Suppressor macrophage treated with lipopolysaccharide for 1 hour (primary cell): ENCODE measurements around the gene PTHLH.
A peak's percentile ranks its signal among the peaks of the same experiment; 100 is the strongest.

Experiments used
- DNase-seq, 3 donors: peaks; one replicate each; pipeline ENCODE4 v3.0.0-alpha.2; 2020 to 2022

Gene PTHLH

DNA sequence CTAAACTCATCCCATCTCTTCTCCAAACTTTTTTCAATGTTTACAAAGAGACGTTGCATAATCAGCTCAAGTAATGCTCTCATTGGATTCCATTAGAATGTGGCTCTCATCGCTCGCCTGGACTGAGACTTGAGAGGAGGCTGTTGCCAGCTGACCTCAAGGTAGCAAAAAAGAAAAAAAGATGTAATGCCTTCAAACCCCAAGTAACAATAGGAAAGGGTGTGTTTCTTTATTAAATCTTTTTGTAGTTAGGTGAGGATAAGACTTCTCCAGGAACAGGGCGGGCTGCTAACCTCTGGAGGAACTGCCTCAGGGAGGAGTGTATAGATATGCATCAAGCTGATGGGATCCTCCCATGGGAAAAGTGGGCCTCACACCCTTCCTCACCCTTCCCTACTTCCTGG is 956 bp upstream of the PTHLH start:
- no peak for DNase-seq

DNA sequence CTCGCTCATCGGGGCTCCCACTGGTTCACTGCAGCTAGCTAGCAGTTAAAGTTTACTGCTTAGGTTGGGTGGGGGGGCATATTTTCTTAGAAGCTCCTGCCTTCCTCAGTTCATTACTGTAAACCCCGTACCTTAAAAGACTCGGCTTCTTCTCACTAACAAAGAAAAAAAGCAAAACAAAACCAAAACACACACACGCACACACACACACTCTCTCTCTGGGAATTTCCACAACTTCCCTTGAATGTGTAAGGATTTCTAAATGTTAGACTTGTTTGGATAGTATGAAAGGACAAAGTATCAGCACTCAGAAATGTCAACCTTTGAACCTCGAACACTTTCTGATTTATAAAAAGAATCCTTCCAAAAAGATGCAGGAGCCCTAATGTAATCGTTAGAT is 927 bp downstream of the PTHLH start:
- peak; percentile 9 to 35 (median 32) for DNase-seq

GRCh38 chr12:27971121-27971489 is 1.4 kb downstream of the PTHLH start:
- no peak for DNase-seq

GRCh38 chr12:27970401-27971120 is 2.0 kb downstream of the PTHLH start:
- DNase-seq = peak in 1 of 3 donors; percentile 33

GRCh38 chr12:27969624-27970400 is 2.7 kb downstream of the PTHLH start:
- no peak for DNase-seq

GRCh38 chr12:27968972-27969623 is 3.4 kb downstream of the PTHLH start:
- DNase-seq = no peak

GRCh38 chr12:27967551-27968054 is 4.9 kb downstream of the PTHLH start:
- DNase-seq = no peak

- DNase-seq = no peak
These were observed 5.7 kb downstream of the PTHLH start for GRCh38 chr12:27966870-27967269.

GRCh38 chr12:27965966-27966365 is 6.6 kb downstream of the PTHLH start:
- no peak for DNase-seq

GRCh38 chr12:27965411-27965810 is 7.1 kb downstream of the PTHLH start:
- no peak for DNase-seq

GRCh38 chr12:27964123-27964522 is 8.4 kb downstream of the PTHLH start:
- no peak for DNase-seq

DNA sequence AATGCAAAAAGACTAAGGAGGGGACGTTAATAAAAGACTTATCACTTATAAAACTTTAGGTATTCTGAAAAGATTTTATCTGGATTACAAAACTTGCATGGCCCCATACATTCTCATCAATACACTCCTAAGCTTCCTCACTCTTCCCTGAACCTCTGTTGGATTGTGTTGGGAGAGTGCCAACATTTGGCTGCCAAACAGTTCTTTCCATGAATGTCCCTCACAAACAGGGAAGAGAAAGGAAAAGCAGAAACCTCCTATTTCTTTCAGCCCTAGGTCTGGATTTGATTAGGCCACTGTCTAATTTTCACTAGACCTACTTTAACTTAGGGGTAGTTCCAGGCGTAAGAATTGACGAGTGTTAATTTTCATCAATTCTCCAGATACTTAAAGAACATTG is 11.7 kb downstream of the PTHLH start:
- no peak for DNase-seq

DNA sequence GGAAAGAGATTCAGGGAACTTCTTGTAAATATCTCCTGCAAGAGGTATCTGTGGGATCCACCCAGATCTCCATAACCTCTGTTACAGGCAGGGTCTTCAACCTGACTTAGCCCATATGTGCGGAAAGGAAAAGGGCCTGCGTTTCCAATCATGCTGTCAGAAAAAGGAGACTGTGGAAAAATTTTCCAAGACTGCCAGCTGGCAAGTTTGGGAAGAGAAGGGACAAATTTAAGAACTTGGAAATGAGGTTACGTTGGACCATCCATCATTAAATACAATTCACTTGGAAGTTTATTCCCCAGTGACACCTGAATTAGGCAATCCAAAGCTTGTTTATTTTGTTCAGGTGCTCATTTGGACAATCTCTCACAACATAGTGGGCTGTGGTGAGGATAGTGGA is 13.9 kb downstream of the PTHLH start:
- DNase-seq = no peak

DNA sequence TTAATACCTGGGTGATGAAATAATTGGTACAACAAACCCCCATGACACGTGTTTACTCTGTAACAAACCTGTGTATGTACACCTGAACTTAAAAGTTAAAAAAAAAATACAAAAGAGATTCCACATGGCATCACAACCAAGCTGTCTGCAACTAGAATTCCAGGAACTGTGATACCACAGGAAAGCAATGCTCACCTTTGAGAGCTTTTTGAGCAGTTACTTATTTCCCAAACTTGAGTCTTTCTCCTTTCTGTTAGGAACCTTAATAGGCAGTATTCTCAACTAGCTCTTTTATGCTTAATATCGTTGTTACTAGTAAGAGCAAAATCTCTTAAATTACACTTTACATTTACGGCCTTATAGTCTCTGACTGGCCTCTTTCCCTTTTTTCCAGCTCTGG is 15.2 kb downstream of the PTHLH start:
- DNase-seq = no peak

DNA sequence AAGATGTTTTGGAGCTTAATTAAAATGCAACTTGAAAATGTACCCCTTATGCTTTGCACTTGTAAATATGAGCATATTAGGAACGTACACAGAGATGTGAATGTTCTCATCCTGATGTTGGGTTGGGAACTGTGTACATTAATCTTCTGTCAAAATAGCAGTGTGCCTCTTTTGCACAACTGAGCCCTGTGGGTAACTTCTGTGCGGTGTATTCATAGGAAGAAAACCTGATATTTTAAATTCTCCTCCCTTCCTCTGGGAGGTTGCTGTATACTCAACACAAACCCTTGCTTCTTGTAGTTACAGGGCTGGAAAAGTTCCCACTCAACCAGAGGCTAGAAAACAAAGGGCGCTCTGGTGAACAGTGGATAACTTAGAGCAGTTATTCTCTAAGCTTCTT is 18.7 kb downstream of the PTHLH start:
- no peak for DNase-seq

GRCh38 chr12:27953348-27953747 is 19.2 kb downstream of the PTHLH start:
- no peak for DNase-seq

- DNase-seq = no peak
These were observed 20.0 kb downstream of the PTHLH start for GRCh38 chr12:27952510-27952909.

DNA sequence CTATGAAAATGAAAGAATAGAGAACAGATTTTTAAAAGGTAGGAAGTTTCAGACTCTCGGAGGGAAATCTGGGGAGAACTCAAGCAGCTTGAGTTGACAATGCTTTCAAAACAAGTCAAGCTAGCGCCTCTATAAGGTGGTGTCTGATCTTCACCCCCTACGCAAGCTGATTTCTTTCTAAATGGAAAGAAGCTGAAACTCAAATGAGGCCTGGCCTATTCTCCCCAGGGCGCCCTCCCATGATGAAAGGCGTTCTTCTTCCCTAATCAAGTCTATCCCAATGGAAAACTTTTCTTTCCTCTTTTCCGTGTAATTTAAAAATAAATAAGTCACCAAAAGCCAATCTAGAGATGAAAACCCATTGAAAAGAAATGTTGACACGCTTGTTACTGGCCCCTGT is 20.6 kb downstream of the PTHLH start:
- no peak for DNase-seq

GRCh38 chr12:27946421-27946820 is 26.1 kb downstream of the PTHLH start:
- no peak for DNase-seq

DNA sequence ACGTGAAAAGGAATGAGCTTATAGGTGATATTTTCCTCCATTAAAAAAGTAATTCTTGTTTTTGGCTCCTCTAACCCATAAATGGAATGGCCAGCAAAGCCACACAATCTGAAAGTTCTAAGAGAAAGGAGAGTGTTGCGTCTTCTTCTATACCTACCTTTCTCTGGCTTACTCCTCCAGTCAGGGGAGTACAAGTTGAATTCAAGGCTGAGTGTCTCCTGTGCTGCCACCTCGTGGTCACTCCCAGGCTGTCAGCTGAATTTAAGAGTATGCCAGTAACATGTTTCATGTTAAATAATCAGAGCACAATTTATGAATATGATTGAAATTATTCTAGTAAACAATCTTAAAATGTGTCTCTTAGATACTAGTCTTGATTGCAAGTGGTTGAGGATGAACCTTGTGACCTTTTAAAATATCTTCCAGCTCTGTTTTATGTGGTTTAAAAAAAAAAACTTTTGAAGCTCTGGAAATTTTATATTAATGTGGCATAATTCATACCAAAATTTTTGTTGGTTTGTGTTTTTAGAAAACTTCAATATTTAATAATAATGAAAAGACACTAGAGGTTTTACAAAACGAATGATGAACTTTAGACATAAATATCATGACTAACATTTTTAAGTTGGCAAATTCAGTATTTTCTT is 31.7 kb downstream of the PTHLH start:
- DNase-seq = peak; percentile 65 to 73 (median 66)

DNA sequence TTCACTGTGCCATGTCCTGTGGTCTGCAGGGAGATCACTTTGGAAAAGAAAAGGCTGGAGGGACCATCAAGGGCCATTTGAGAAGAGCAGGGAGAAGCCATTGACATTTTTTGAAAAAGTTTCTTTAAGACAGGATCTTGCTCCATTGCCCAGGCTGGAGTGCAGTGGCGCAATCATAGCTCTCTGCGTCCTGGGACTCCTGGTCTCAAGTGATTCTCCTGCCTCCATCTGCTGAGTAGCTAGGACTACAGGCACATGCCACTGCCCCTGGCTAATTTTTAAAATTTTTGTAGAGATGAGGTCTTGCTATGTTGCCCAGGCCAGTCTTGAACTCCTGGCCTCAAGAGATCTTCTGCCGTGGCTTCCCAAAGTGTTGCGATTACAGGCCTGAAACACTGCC is 32.3 kb downstream of the PTHLH start:
- no peak for DNase-seq

- DNase-seq = peak in 1 of 3 donors; percentile 5
These were observed 34.8 kb downstream of the PTHLH start for GRCh38 chr12:27937768-27938167.

DNA sequence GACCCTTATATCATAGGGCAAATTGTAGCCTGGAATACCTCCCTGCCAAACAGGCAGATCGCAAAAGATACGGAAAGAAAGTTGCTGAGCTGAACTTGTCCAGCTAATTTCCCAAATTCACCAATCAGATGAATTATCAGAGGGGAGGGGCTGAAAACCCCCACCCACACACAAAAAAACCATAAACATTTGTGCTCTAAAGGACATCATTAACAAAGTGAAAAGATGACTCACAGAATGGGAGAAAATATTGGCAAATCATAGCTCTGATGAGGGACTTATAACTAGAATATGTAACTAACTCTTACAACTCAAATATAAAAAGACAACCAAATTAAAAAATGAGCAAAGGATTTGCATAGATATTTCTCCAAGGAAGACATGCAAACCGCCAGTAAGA is 36.3 kb downstream of the PTHLH start:
- peak; percentile 35 to 61 (median 47) for DNase-seq
